ENCODE measurements around the gene CEP97. TPM values are rescaled to one million over a fixed set of nuclear protein-coding genes. Genes with fewer than 3 reads are reported as not detected.

Gene CEP97
- total RNA-seq, 1 experiment from 2014 or later = 21.7 TPM

GRCh38 chr3:101809178-101810021, 85.0 kb downstream of the CEP97 start:
- H3K9me3 ChIP-seq (ENCODE audit: low read length) = no peaks in the 10 kb centered on the region
- H3K79me2 ChIP-seq (ENCODE audit: low read length) = peaks cover 10% of the 10 kb centered on the region; the same call in 1 of the 2 replicates
- H3K27ac ChIP-seq (ENCODE audit: low read length) = no peak overlapping the region
- H2AFZ ChIP-seq (ENCODE audit: low read length) = no peak overlapping the region
- no peak overlapping the region for H3K4me2 ChIP-seq (ENCODE audit: low read depth, low read length, poor library complexity, severe bottlenecking)
- no peaks in the 10 kb centered on the region for H3K27me3 ChIP-seq (ENCODE audit: low read length)
- no peaks in the 10 kb centered on the region for H3K9me2 ChIP-seq (replicated peaks; ENCODE audit: insufficient read depth, low read length)
- peak; percentile 82 for DNase-seq
- no peaks in the 10 kb centered on the region for H4K20me1 ChIP-seq (ENCODE audit: insufficient read depth, low read depth, low read length)
- H3K9ac ChIP-seq (ENCODE audit: low read length) = no peak overlapping the region
- peaks cover 11% of the 10 kb centered on the region; the same call in 1 of the 2 replicates for H3K36me3 ChIP-seq (ENCODE audit: insufficient read depth, low read length)
- peaks cover 21% of the 10 kb centered on the region for H3K4me1 ChIP-seq (ENCODE audit: low read length)
- no peak overlapping the region for H3K4me3 ChIP-seq (ENCODE audit: low read length)

- Histone ChIP-seq H3K4me3 (ENCODE audit: low read length) (no peak overlapping the region), H3K9me2 (replicated peaks; ENCODE audit: insufficient read depth, low read length) (no peaks in the 10 kb centered on the region), H2AFZ (ENCODE audit: low read length) (no peak overlapping the region), H4K20me1 (ENCODE audit: insufficient read depth, low read depth, low read length) (no peaks in the 10 kb centered on the region), H3K4me2 (ENCODE audit: low read depth, low read length, poor library complexity, severe bottlenecking) (no peak overlapping the region), H3K27ac (ENCODE audit: low read length) (no peak overlapping the region), H3K9me3 (ENCODE audit: low read length) (no peaks in the 10 kb centered on the region), H3K27me3 (ENCODE audit: low read length) (no peaks in the 10 kb centered on the region), H3K36me3 (ENCODE audit: insufficient read depth, low read length) (peaks cover 8% of the 10 kb centered on the region; the same call in 1 of the 2 replicates), H3K9ac (ENCODE audit: low read length) (no peak overlapping the region), H3K79me2 (ENCODE audit: low read length) (0 out of 2 replicates have a peak, but pooled peaks cover 6% of the 10 kb centered on the region), H3K4me1 (ENCODE audit: low read length) (peaks cover 21% of the 10 kb centered on the region)
- DNase-seq = no peak
Measured at GRCh38 chr3:101810022-101810418, 85.6 kb downstream of the CEP97 start.

- DNase-seq = no peak
- Histone ChIP-seq H3K9me2 (replicated peaks; ENCODE audit: insufficient read depth, low read length) (no peaks in the 10 kb centered on the region), H3K4me3 (ENCODE audit: low read length) (no peak overlapping the region), H3K4me1 (ENCODE audit: low read length) (peaks cover 21% of the 10 kb centered on the region), H3K27ac (ENCODE audit: low read length) (no peak overlapping the region), H3K27me3 (ENCODE audit: low read length) (no peaks in the 10 kb centered on the region), H3K36me3 (ENCODE audit: insufficient read depth, low read length) (0 out of 2 replicates have a peak, but pooled peaks cover 2% of the 10 kb centered on the region), H3K9me3 (ENCODE audit: low read length) (no peaks in the 10 kb centered on the region), H3K9ac (ENCODE audit: low read length) (no peak overlapping the region), H2AFZ (ENCODE audit: low read length) (no peak overlapping the region), H4K20me1 (ENCODE audit: insufficient read depth, low read depth, low read length) (no peaks in the 10 kb centered on the region), H3K4me2 (ENCODE audit: low read depth, low read length, poor library complexity, severe bottlenecking) (no peak overlapping the region), H3K79me2 (ENCODE audit: low read length) (no peaks in the 10 kb centered on the region)
Measured at GRCh38 chr3:101811875-101812274, 87.5 kb downstream of the CEP97 start.

GRCh38 chr3:101812895-101813294, 88.5 kb downstream of the CEP97 start:
- DNase-seq = no peak
- no peak overlapping the region for H2AFZ ChIP-seq (ENCODE audit: low read length)
- no peaks in the 10 kb centered on the region for H3K9me3 ChIP-seq (ENCODE audit: low read length)
- H3K4me3 ChIP-seq (ENCODE audit: low read length) = no peak overlapping the region
- H3K36me3 ChIP-seq (ENCODE audit: insufficient read depth, low read length) = 0 out of 2 replicates have a peak, but pooled peaks cover 8% of the 10 kb centered on the region
- no peaks in the 10 kb centered on the region for H3K9me2 ChIP-seq (replicated peaks; ENCODE audit: insufficient read depth, low read length)
- no peaks in the 10 kb centered on the region for H4K20me1 ChIP-seq (ENCODE audit: insufficient read depth, low read depth, low read length)
- H3K4me2 ChIP-seq (ENCODE audit: low read depth, low read length, poor library complexity, severe bottlenecking) = no peak overlapping the region
- H3K27ac ChIP-seq (ENCODE audit: low read length) = no peak overlapping the region
- no peaks in the 10 kb centered on the region for H3K27me3 ChIP-seq (ENCODE audit: low read length)
- H3K79me2 ChIP-seq (ENCODE audit: low read length) = no peaks in the 10 kb centered on the region
- H3K9ac ChIP-seq (ENCODE audit: low read length) = no peak overlapping the region
- peaks cover 15% of the 10 kb centered on the region for H3K4me1 ChIP-seq (ENCODE audit: low read length)

GRCh38 chr3:101813817-101814440, 89.5 kb downstream of the CEP97 start:
- Histone ChIP-seq H3K79me2 (ENCODE audit: low read length) (no peaks in the 10 kb centered on the region), H2AFZ (ENCODE audit: low read length) (no peak overlapping the region)

GRCh38 chr3:101814835-101815234, 90.4 kb downstream of the CEP97 start:
- H3K9me2 ChIP-seq (replicated peaks; ENCODE audit: insufficient read depth, low read length) = no peaks in the 10 kb centered on the region
- H4K20me1 ChIP-seq (ENCODE audit: insufficient read depth, low read depth, low read length) = no peaks in the 10 kb centered on the region
- H3K27me3 ChIP-seq (ENCODE audit: low read length) = no peaks in the 10 kb centered on the region
- no peaks in the 10 kb centered on the region for H3K9me3 ChIP-seq (ENCODE audit: low read length)
- no peak overlapping the region for H3K9ac ChIP-seq (ENCODE audit: low read length)
- H2AFZ ChIP-seq (ENCODE audit: low read length) = no peak overlapping the region
- H3K4me3 ChIP-seq (ENCODE audit: low read length) = no peak overlapping the region
- DNase-seq = no peak
- 0 out of 2 replicates have a peak, but pooled peaks cover 8% of the 10 kb centered on the region for H3K36me3 ChIP-seq (ENCODE audit: insufficient read depth, low read length)
- H3K4me2 ChIP-seq (ENCODE audit: low read depth, low read length, poor library complexity, severe bottlenecking) = no peak overlapping the region
- H3K79me2 ChIP-seq (ENCODE audit: low read length) = no peaks in the 10 kb centered on the region
- H3K27ac ChIP-seq (ENCODE audit: low read length) = no peak overlapping the region
- H3K4me1 ChIP-seq (ENCODE audit: low read length) = no peaks in the 10 kb centered on the region; the same call in 1 of the 2 replicates

More at GRCh38 chr3:101813817-101814440, 89.5 kb downstream of the CEP97 start:
- H3K9ac ChIP-seq (ENCODE audit: low read length) = no peak overlapping the region
- no peaks in the 10 kb centered on the region for H3K9me2 ChIP-seq (replicated peaks; ENCODE audit: insufficient read depth, low read length)
- DNase-seq = peak; percentile 70
- no peaks in the 10 kb centered on the region for H4K20me1 ChIP-seq (ENCODE audit: insufficient read depth, low read depth, low read length)
- no peak overlapping the region for H3K27ac ChIP-seq (ENCODE audit: low read length)
- no peaks in the 10 kb centered on the region for H3K27me3 ChIP-seq (ENCODE audit: low read length)
- H3K36me3 ChIP-seq (ENCODE audit: insufficient read depth, low read length) = 0 out of 2 replicates have a peak, but pooled peaks cover 8% of the 10 kb centered on the region
- H3K4me1 ChIP-seq (ENCODE audit: low read length) = peaks cover 7% of the 10 kb centered on the region
- no peak overlapping the region for H3K4me3 ChIP-seq (ENCODE audit: low read length)
- no peaks in the 10 kb centered on the region for H3K9me3 ChIP-seq (ENCODE audit: low read length)
- H3K4me2 ChIP-seq (ENCODE audit: low read depth, low read length, poor library complexity, severe bottlenecking) = no peak overlapping the region

GRCh38 chr3:101816215-101817149, 92.1 kb downstream of the CEP97 start:
- H3K79me2 ChIP-seq (ENCODE audit: low read length) = no peaks in the 10 kb centered on the region
- H3K36me3 ChIP-seq (ENCODE audit: insufficient read depth, low read length) = peaks cover 10% of the 10 kb centered on the region; the same call in 1 of the 2 replicates
- no peak overlapping the region for H3K4me3 ChIP-seq (ENCODE audit: low read length)
- no peak overlapping the region for H3K4me2 ChIP-seq (ENCODE audit: low read depth, low read length, poor library complexity, severe bottlenecking)
- DNase-seq = no peak
- no peak overlapping the region for H3K27ac ChIP-seq (ENCODE audit: low read length)
- no peaks in the 10 kb centered on the region for H3K27me3 ChIP-seq (ENCODE audit: low read length)
- no peaks in the 10 kb centered on the region for H3K9me2 ChIP-seq (replicated peaks; ENCODE audit: insufficient read depth, low read length)
- no peak overlapping the region for H2AFZ ChIP-seq (ENCODE audit: low read length)
- H3K9ac ChIP-seq (ENCODE audit: low read length) = no peak overlapping the region
- H3K9me3 ChIP-seq (ENCODE audit: low read length) = no peaks in the 10 kb centered on the region
- no peaks in the 10 kb centered on the region for H3K4me1 ChIP-seq (ENCODE audit: low read length)
- H4K20me1 ChIP-seq (ENCODE audit: insufficient read depth, low read depth, low read length) = no peaks in the 10 kb centered on the region
